PC-3 (cell line): ENCODE results near the gene AGPAT3. TPM values are rescaled to one million over a fixed set of nuclear protein-coding genes. Genes with fewer than 3 reads are reported as not detected.

Experiments
- ATAC-seq: fragments of 200-7000 bp; cut with Tn5 transposase; 2 replicates; pipeline ENCODE4 v1.9.1; 2020; ENCODE audit warnings: mild to moderate bottlenecking, moderate library complexity
- BruUV-seq: library from RNA; stranded (reverse); fragments of 400-500 nt; replicated peaks from 2 replicates; lab custom pipeline; 2021; lab: Mats Ljungman, UMichigan
- CTCF ChIA-PET: fragments of 300-600 bp; sonication (Branson Sonifier 250); formaldehyde crosslinking; loops from one replicate; lab custom pipeline; 2022; ENCODE audit warnings: antibody characterized with exemption; lab: Charles Lee
- POLR2A ChIA-PET: fragments of 300-600 bp; sonication (Branson Sonifier 250); formaldehyde crosslinking; loops from one replicate; lab custom pipeline; 2022; ENCODE audit warnings: antibody characterized with exemption; ENCODE audit not compliant: unreplicated experiment; lab: Charles Lee
- DNase-seq: peaks from one replicate; pipeline ENCODE4 v3.0.0-alpha.2; 2015
- H2AFZ ChIP-seq: fragments of 300-600 bp; sonication (generic); 2 replicates; pipeline ENCODE4 v1.6.0; 2016; ENCODE audit warnings: antibody characterized with exemption, low read length
- H3F3A ChIP-seq: fragments of 300-600 bp; sonication (generic); one replicate; pipeline ENCODE4 v1.6.0; 2017; ENCODE audit warnings: antibody characterized with exemption, low read length, control low read depth, mild to moderate bottlenecking; ENCODE audit not compliant: unreplicated experiment
- H3K27ac ChIP-seq: fragments of 300-600 bp; sonication (generic); 2 replicates; pipeline ENCODE4 v1.5.1; 2016; ENCODE audit warnings: mild to moderate bottlenecking, low read length
- H3K27me3 ChIP-seq: fragments of 300-600 bp; sonication (generic); 2 replicates; pipeline ENCODE4 v1.6.1; 2016; ENCODE audit warnings: low read length, mixed read lengths
- H3K36me3 ChIP-seq: fragments of 300-600 bp; sonication (generic); 2 replicates; pipeline ENCODE4 v1.6.1; 2016; ENCODE audit warnings: low read depth, mixed run types, low read length, mixed read lengths
- H3K4me1 ChIP-seq: fragments of 300-600 bp; sonication (generic); 2 replicates; pipeline ENCODE4 v1.5.1; 2016; ENCODE audit warnings: low read length; ENCODE audit not compliant: insufficient read depth
- H3K4me2 ChIP-seq: fragments of 300-600 bp; sonication (generic); 2 replicates; pipeline ENCODE4 v1.6.0; 2016; ENCODE audit warnings: low read length
- H3K4me3 ChIP-seq: fragments of 300-600 bp; sonication (generic); 2 replicates; pipeline ENCODE4 v1.5.1; 2016; ENCODE audit warnings: mild to moderate bottlenecking, low read length, mixed read lengths
- H3K79me2 ChIP-seq: fragments of 300-600 bp; sonication (generic); 2 replicates; pipeline ENCODE4 v1.6.1; 2017; ENCODE audit warnings: low read length, mixed read lengths
- H3K9ac ChIP-seq: fragments of 300-600 bp; sonication (generic); 2 replicates; pipeline ENCODE4 v1.6.0; 2016; ENCODE audit warnings: mild to moderate bottlenecking, low read length
- H3K9me2 ChIP-seq: fragments of 300-600 bp; sonication (generic); replicated peaks from 2 replicates; pipeline ENCODE4 v1.6.1; 2016; ENCODE audit warnings: mixed run types, low read length, mixed read lengths
- H3K9me3 ChIP-seq: fragments of 300-600 bp; sonication (generic); 2 replicates; pipeline ENCODE4 v1.6.1; 2016; ENCODE audit warnings: low read length, mixed read lengths
- H4K20me1 ChIP-seq: fragments of 300-600 bp; sonication (generic); 2 replicates; pipeline ENCODE4 v1.6.1; 2016; ENCODE audit warnings: low read length, mixed read lengths
- EZH2 ChIP-seq: fragments of 300-600 bp; sonication (generic); IDR thresholded peaks from one replicate; pipeline ENCODE4 v1.6.1; 2017; ENCODE audit warnings: antibody characterized with exemption, mild to moderate bottlenecking, low read length; ENCODE audit not compliant: unreplicated experiment
- EZH2phosphoT487 ChIP-seq: fragments of 300-600 bp; sonication (generic); IDR thresholded peaks from 2 replicates; pipeline ENCODE4 v1.6.1; 2018; ENCODE audit warnings: mild to moderate bottlenecking, antibody characterized with exemption, low read length, borderline replicate concordance
- intact Hi-C: fragments of 100-400 bp; cut with micrococcal nuclease; formaldehyde crosslinking; loops from 2 replicates; pipeline ENCODE4 v1.9.0; 2023
- total RNA-seq: library from RNA; depleted of rRNA; stranded (reverse); fragments of >200 nt; gene quantifications from 2 replicates; pipeline ENCODE4 v1.2.3, GENCODE V29; 2014
- TF ChIP-seq, protein P1 (sequence below): fragments of 300-600 bp; sonication (generic); conservative IDR thresholded peaks from 2 replicates; pipeline ENCODE4 v1.5.1; 2017; ENCODE audit warnings: antibody characterized with exemption, low read depth, mild to moderate bottlenecking, low read length

AGPAT3 gene
- total RNA-seq, 1 experiment from 2014 or later: 76.1 TPM

DNA sequence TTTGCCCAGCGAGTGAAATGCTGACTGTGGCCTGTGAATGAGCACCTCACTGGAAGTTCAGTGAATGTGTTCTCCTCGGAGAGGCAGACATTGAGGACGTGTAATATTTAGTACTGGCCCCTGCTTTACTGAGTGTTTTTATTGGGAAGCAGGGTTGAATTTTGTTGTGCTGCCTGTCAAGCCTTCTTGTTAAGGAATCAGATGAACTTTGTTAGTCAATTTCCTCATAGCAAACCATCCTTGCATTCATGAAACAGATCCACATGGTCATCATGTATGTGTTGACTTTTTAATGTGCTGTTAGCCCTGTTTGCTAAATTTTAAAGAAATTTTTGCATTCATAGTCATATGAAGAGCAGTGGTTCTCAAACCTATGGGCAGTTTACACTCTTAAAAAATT lies 47.9 kb downstream of the AGPAT3 start:
- peaks cover 15% of the 10 kb centered on the region; the same call in 1 of the 2 replicates for H3K36me3 ChIP-seq
- DNase-seq: no peak
- no peak for ATAC-seq
- H3K27me3 ChIP-seq: no peaks in the 10 kb centered on the region
- no peaks in the 10 kb centered on the region for H3K9me2 ChIP-seq
- BruUV-seq: no TSS peak
- H3F3A ChIP-seq: no peaks in the 10 kb centered on the region
- H3K4me3 ChIP-seq: no peak overlapping the region
- H2AFZ ChIP-seq: no peak overlapping the region
- TF ChIP-seq EZH2 (no peak), EZH2phosphoT487 (no peak)
- TF ChIP-seq, protein P1, sequence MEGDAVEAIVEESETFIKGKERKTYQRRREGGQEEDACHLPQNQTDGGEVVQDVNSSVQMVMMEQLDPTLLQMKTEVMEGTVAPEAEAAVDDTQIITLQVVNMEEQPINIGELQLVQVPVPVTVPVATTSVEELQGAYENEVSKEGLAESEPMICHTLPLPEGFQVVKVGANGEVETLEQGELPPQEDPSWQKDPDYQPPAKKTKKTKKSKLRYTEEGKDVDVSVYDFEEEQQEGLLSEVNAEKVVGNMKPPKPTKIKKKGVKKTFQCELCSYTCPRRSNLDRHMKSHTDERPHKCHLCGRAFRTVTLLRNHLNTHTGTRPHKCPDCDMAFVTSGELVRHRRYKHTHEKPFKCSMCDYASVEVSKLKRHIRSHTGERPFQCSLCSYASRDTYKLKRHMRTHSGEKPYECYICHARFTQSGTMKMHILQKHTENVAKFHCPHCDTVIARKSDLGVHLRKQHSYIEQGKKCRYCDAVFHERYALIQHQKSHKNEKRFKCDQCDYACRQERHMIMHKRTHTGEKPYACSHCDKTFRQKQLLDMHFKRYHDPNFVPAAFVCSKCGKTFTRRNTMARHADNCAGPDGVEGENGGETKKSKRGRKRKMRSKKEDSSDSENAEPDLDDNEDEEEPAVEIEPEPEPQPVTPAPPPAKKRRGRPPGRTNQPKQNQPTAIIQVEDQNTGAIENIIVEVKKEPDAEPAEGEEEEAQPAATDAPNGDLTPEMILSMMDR: no peak
- ChIA-PET CTCF (no interaction called here), POLR2A (no interaction called here)
- peaks cover 50% of the 10 kb centered on the region for H3K79me2 ChIP-seq
- no peak overlapping the region for H3K9ac ChIP-seq
- H3K4me2 ChIP-seq: no peak overlapping the region
- intact Hi-C loops: no loop called here
- no peaks in the 10 kb centered on the region for H4K20me1 ChIP-seq
- H3K27ac ChIP-seq: no peak overlapping the region
- H3K4me1 ChIP-seq: no peaks in the 10 kb centered on the region
- H3K9me3 ChIP-seq: no peaks in the 10 kb centered on the region

DNA sequence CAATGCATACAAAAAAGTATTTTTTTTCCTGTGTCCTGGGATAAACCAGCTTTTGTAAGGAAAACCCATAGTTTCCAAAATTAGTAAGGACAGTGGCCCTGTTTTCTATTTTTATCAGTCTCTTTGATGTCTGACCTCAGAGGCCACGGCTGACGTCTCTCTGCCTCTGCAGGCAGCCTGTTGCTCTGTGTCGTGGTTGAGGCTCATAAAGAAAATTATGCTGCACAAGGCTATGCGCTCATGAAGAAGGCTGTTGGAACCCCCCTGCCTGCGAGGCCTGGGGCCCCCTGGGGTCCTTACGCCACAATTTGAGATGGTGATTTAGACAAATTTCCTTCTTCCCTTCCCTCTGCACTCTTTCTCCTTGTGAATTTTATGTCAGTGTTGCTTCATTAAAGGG lies 48.9 kb downstream of the AGPAT3 start:
- DNase-seq (no peak), ATAC-seq (no peak)
- Histone ChIP-seq H3K79me2 (peaks cover 57% of the 10 kb centered on the region), H3K36me3 (peaks cover 15% of the 10 kb centered on the region; the same call in 1 of the 2 replicates), H3K4me1 (no peaks in the 10 kb centered on the region), H3K27me3 (no peaks in the 10 kb centered on the region), H3K4me2 (no peak overlapping the region), H3K4me3 (no peak overlapping the region), H4K20me1 (no peaks in the 10 kb centered on the region), H3K9me2 (no peaks in the 10 kb centered on the region), H3K27ac (no peak overlapping the region), H3K9ac (no peak overlapping the region), H2AFZ (no peak overlapping the region), H3F3A (no peaks in the 10 kb centered on the region), H3K9me3 (no peaks in the 10 kb centered on the region)
- intact Hi-C loops: no loop called here
- CTCF ChIA-PET: no interaction called here
- no peak for TF ChIP-seq EZH2phosphoT487
- no peak for TF ChIP-seq EZH2
- TF ChIP-seq, protein P1: no peak
- no TSS peak for BruUV-seq
- POLR2A ChIA-PET: no interaction called here

DNA sequence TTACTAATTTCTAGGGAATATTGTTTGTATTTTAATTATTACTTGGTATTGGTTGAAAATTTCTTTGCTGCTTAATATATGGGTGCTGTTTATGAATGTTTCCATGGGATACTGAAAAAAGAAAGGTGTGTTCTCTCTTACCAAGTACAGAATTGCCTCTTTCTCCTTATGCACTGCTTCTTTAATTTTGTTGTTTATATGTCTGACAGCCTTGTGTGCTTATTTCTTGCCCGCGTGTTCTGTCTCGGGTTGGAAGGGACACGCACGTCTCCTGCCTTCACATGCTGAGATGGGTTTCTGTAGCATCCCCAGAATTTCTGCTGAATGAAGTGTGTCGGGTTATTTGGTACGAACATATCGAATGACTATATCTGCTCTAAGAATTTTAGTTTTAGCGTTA lies 51.1 kb downstream of the AGPAT3 start:
- no peak for TF ChIP-seq EZH2phosphoT487
- no peak for TF ChIP-seq EZH2
- TF ChIP-seq, protein P1: no peak
- no TSS peak for BruUV-seq
- H3K27ac ChIP-seq: no peak overlapping the region
- no peak overlapping the region for H3K4me3 ChIP-seq
- no peaks in the 10 kb centered on the region for H3K27me3 ChIP-seq
- peaks cover 68% of the 10 kb centered on the region for H3K79me2 ChIP-seq
- intact Hi-C loops: loop anchor here (5.0 kb wide), 1 partner anchor 104 kb away; no protein-coding TSS in a partner anchor
- DNase-seq (no peak), ATAC-seq (no peak)
- H3K9me3 ChIP-seq: no peaks in the 10 kb centered on the region
- H2AFZ ChIP-seq: no peak overlapping the region
- no peaks in the 10 kb centered on the region for H4K20me1 ChIP-seq
- H3F3A ChIP-seq: no peaks in the 10 kb centered on the region
- no peaks in the 10 kb centered on the region for H3K9me2 ChIP-seq
- CTCF ChIA-PET: no interaction called here
- peaks cover 13% of the 10 kb centered on the region; the same call in 1 of the 2 replicates for H3K36me3 ChIP-seq
- H3K4me1 ChIP-seq: no peaks in the 10 kb centered on the region
- no peak overlapping the region for H3K9ac ChIP-seq
- no peak overlapping the region for H3K4me2 ChIP-seq
- POLR2A ChIA-PET: no interaction called here
